MCF 10A (cell line): Measurements from ENCODE around the gene NAALADL1. TPM values are rescaled to one million over a fixed set of nuclear protein-coding genes. Genes with fewer than 3 reads are reported as not detected.

Experiments used
- BruUV-seq: library from RNA; stranded (reverse); fragments of 400-500 nt; replicated peaks from 2 replicates; lab custom pipeline; 2021; lab: Mats Ljungman, UMichigan
- CTCF ChIA-PET: fragments of 300-600 bp; sonication (Branson Sonifier 250); formaldehyde crosslinking; extraction: SDS; loops from one replicate; lab custom pipeline; 2021; ENCODE audit warnings: antibody characterized with exemption, inconsistent platforms; lab: Yijun Ruan, JAX
- POLR2A ChIA-PET: fragments of 300-600, 350-650 bp; sonication (Branson Sonifier 250); formaldehyde crosslinking; extraction: SDS; loops from one replicate; lab custom pipeline; 2020; ENCODE audit warnings: antibody characterized with exemption, inconsistent platforms; lab: Yijun Ruan, JAX
- DNase-seq: peaks from one replicate; pipeline ENCODE4 v3.0.0-alpha.2; 2018; ENCODE audit not compliant: unreplicated experiment
- H3K27ac Mint-ChIP-seq: one replicate; pipeline ENCODE4 v1.8.0; 2022; ENCODE audit warnings: mild to moderate bottlenecking, low read depth, mixed read lengths; ENCODE audit not compliant: unreplicated experiment
- H3K27me3 Mint-ChIP-seq: one replicate; pipeline ENCODE4 v1.8.0; 2022; ENCODE audit warnings: mixed read lengths; ENCODE audit not compliant: insufficient read depth, unreplicated experiment
- H3K36me3 Mint-ChIP-seq: one replicate; pipeline ENCODE4 v1.8.0; 2022; ENCODE audit warnings: mild to moderate bottlenecking, moderate library complexity, mixed read lengths; ENCODE audit not compliant: insufficient read depth, unreplicated experiment
- H3K4me1 Mint-ChIP-seq: one replicate; pipeline ENCODE4 v1.8.0; 2022; ENCODE audit warnings: mixed read lengths; ENCODE audit not compliant: insufficient read depth, unreplicated experiment
- H3K4me3 Mint-ChIP-seq: one replicate; pipeline ENCODE4 v1.8.0; 2022; ENCODE audit warnings: mild to moderate bottlenecking, moderate library complexity, mixed read lengths; ENCODE audit not compliant: unreplicated experiment
- H3K9me3 Mint-ChIP-seq: one replicate; pipeline ENCODE4 v1.8.0; 2022; ENCODE audit warnings: mixed read lengths; ENCODE audit not compliant: unreplicated experiment
- intact Hi-C: fragments of 100-400 bp; cut with micrococcal nuclease; formaldehyde crosslinking; loops from 2 replicates; pipeline ENCODE4 v1.14.1; 2022
- total RNA-seq: library from RNA; stranded (reverse); gene quantifications from 2 replicates; pipeline ENCODE4 v1.2.3, GENCODE V29; 2022
- TF ChIP-seq, protein P1 (sequence below): fragments of 200-600 bp; IDR thresholded peaks from one replicate; pipeline ENCODE4 v1.8.0; 2022; ENCODE audit warnings: antibody characterized with exemption, mild to moderate bottlenecking; ENCODE audit not compliant: unreplicated experiment

Gene NAALADL1
- total RNA-seq, 1 experiment from 2014 or later = not detected

DNA sequence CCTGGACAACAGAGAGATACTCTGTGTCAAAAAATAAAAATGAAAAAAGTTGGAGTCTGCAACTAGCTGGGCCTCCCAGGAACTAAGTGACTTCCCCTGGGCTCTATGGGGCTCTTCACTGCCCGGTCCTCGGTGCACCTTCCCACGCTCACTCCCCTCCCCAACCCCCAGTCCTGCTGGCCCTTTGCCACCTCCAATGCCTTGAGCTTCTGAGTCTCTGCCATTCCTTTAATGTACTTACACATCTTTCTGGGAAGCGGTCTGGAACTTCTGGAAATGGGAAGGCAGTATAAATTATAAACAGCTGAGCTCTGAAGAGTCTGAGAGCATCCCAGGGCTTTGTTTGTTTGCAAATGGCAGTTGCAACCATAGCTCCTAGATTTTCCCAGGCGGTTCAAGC, 55.6 kb downstream of the NAALADL1 start:
- TF ChIP-seq, protein P1, sequence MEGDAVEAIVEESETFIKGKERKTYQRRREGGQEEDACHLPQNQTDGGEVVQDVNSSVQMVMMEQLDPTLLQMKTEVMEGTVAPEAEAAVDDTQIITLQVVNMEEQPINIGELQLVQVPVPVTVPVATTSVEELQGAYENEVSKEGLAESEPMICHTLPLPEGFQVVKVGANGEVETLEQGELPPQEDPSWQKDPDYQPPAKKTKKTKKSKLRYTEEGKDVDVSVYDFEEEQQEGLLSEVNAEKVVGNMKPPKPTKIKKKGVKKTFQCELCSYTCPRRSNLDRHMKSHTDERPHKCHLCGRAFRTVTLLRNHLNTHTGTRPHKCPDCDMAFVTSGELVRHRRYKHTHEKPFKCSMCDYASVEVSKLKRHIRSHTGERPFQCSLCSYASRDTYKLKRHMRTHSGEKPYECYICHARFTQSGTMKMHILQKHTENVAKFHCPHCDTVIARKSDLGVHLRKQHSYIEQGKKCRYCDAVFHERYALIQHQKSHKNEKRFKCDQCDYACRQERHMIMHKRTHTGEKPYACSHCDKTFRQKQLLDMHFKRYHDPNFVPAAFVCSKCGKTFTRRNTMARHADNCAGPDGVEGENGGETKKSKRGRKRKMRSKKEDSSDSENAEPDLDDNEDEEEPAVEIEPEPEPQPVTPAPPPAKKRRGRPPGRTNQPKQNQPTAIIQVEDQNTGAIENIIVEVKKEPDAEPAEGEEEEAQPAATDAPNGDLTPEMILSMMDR = no peak
- DNase-seq = no peak
- ChIA-PET CTCF (interaction anchor here (1.1 kb wide), 1 partner anchor 11 kb away, joined by 4 read pairs; the partner anchor contains the start of gene ARL2), POLR2A (interaction anchor here (1.7 kb wide), 1 partner anchor 9 kb away, joined by 4 read pairs; no protein-coding TSS in a partner anchor)
- Mint-ChIP-seq H3K4me3 (no peak overlapping the region), H3K27me3 (no peaks in the 10 kb centered on the region), H3K36me3 (no peaks in the 10 kb centered on the region), H3K4me1 (no peaks in the 10 kb centered on the region), H3K9me3 (no peaks in the 10 kb centered on the region), H3K27ac (no peak overlapping the region)
- intact Hi-C loops = no loop called here
- BruUV-seq = no TSS peak

GRCh38 chr11:64999478-64999877, 58.9 kb downstream of the NAALADL1 start:
- DNase-seq = no peak
- H3K4me1 Mint-ChIP-seq = peaks cover 12% of the 10 kb centered on the region
- TF ChIP-seq, protein P1 = no peak
- no TSS peak for BruUV-seq
- no peaks in the 10 kb centered on the region for H3K9me3 Mint-ChIP-seq
- ChIA-PET CTCF (interaction anchor here (0.6 kb wide), 3 partner anchors 97 to 476 kb away, joined by 3 to 4 read pairs (median 3); no protein-coding TSS in a partner anchor), POLR2A (interaction anchor here (1.7 kb wide), 1 partner anchor 14 kb away, joined by 4 read pairs; the partner anchor contains the start of gene ARL2)
- no peak overlapping the region for H3K4me3 Mint-ChIP-seq
- no peaks in the 10 kb centered on the region for H3K27me3 Mint-ChIP-seq
- intact Hi-C loops = no loop called here
- H3K27ac Mint-ChIP-seq = no peak overlapping the region
- H3K36me3 Mint-ChIP-seq = no peaks in the 10 kb centered on the region

DNA sequence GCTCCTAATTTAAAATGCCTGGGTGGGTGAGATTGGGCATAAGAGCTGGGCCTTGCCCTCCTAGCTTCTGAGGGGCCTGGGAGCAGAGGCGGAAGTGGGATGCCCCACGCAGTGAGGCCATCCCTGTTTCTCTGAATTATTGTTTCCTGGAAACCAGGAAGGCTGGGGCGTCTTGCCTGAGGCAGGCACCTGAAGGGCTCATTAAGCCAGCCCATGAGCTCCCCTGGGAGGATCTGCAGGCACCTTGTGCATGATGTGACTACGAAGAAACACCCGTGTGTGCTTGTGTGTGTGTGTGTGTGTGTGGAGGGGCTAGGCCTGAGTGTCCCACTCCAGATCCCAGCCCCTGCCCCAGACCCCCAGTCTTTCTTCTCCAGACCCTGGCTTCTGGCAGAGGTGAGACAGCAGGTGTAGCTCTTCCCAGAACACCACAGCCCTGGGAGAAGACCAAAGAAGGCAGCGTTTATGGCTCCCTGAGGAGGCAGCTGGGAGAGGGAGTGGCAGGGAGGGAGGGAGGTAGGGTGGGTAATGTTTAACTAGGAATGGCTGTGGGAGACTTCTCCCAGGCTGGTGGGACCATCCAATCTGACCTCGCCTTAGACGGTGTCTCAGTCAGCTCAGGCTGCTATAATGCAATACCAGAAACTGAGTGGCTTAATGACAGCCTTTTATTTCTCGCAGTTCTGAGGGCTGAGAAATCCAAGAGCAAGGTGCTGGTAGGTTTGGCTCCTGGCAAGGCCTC, 59.5 kb downstream of the NAALADL1 start:
- BruUV-seq = no TSS peak
- no peak for DNase-seq
- Mint-ChIP-seq H3K27ac (peak overlapping the region; percentile 27), H3K9me3 (no peaks in the 10 kb centered on the region), H3K4me1 (peaks cover 12% of the 10 kb centered on the region), H3K36me3 (no peaks in the 10 kb centered on the region), H3K4me3 (no peak overlapping the region), H3K27me3 (no peaks in the 10 kb centered on the region)
- intact Hi-C loops = no loop called here
- POLR2A ChIA-PET = interaction anchor here (1.7 kb wide), 1 partner anchor 15 kb away, joined by 4 read pairs; the partner anchor contains the start of gene ARL2
- CTCF ChIA-PET = interaction anchor here (0.6 to 2.4 kb wide), 7 partner anchors 9 to 477 kb away, joined by 3 to 8 read pairs (median 3); no protein-coding TSS in a partner anchor
- TF ChIP-seq, protein P1 = no peak

DNA sequence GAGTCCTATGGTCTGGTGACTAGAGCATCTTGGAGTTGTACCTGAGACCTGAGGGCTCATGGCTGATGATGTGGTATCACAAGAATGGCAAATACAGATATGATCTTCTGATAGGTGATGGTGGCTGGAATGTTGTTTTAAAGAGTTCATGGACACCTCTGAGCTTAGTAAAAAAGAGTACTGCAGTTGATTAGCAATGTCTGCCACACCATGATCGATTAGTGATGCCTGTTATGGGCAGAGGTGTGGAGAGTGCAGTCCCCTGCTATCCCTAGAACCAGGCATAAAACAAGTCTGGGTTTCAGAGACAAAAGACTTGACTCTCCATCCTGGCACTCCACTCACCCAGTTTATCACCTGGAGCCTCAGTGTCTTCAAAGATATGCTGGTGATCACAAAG, 60.2 kb downstream of the NAALADL1 start:
- Mint-ChIP-seq H3K9me3 (no peaks in the 10 kb centered on the region), H3K27ac (peak overlapping the region; percentile 27), H3K27me3 (no peaks in the 10 kb centered on the region), H3K4me1 (peaks cover 12% of the 10 kb centered on the region), H3K4me3 (no peak overlapping the region), H3K36me3 (no peaks in the 10 kb centered on the region)
- intact Hi-C loops = no loop called here
- BruUV-seq = no TSS peak
- no peak for DNase-seq
- ChIA-PET CTCF (interaction anchor here (0.6 to 2.4 kb wide), 5 partner anchors 10 to 143 kb away, joined by 3 to 8 read pairs (median 3); no protein-coding TSS in a partner anchor), POLR2A (interaction anchor here (0.6 to 1.7 kb wide), 2 partner anchors 16 to 187 kb away, joined by 3 to 4 read pairs; partner anchors contain the start of gene ARL2)
- TF ChIP-seq, protein P1 = no peak
